T-helper 22 cell (primary cell): ENCODE data around the gene NSUN3.

Experiments used
- DNase-seq: peaks from one replicate; pipeline ENCODE4 v3.0.0-alpha.2; 2020; ENCODE audit warnings: low read depth

Gene NSUN3

GRCh38 chr3:94130690-94131089 lies 67.8 kb downstream of the NSUN3 start:
- no peak for DNase-seq

GRCh38 chr3:94132777-94133176 lies 69.9 kb downstream of the NSUN3 start:
- DNase-seq, result no peak

GRCh38 chr3:94136133-94136532 lies 73.3 kb downstream of the NSUN3 start:
- DNase-seq, result no peak

DNA sequence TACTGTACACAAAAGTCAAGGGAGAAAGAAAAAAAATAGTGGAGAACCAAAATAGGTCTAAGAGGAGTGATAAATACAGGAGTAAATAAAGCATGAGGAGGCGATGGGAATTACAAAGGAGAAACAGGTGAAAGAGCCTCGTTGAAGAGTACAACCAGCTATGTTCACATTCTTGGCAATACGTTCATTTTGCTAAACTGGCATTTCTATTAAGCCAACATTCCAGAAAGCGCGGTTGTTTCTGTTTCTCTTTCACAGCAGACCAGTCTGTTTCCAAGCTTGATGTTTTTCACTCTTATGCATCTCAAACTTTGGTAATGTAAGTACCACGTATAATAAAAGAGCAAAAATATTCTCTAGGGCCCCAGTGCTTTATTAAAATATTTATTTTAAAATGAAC lies 74.5 kb downstream of the NSUN3 start:
- no peak for DNase-seq

DNA sequence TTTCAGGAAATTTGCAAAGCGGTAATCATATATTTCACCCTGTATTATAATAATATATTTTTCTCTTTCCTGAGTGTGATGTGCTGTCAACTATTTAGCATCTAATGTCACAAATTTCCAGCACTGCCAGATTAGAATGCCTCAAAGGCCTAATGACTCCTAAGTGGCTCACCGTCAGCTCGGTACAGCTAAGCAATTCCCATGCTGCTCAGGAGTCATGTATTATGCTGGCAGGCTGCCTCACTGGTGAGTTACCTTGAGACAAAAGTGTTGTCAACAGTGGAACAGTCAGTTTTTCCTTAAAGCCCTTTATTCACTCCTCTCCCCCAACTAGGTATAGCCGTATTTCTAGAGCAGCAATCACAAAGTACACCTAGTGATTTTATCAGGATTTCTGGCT lies 83.6 kb downstream of the NSUN3 start:
- DNase-seq, result no peak

DNA sequence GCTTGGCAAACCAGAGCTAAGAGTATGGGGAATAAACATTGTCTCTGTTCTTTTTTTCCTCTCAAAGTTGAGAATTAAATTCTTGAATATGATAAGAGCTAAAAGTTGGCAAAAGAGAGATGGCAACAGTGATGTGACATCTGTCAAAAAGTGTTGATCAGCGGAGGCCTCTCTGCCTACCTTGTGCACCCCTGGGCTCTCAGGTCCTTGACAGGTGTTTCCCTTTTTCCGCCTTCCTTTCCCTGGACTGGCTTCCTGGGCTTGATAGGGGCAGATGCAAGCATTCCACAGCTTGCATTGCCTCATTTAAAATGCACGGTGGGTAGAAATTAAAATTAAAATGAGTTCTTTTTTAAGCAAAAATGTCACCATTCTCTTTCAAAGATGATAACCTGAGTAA lies 84.2 kb downstream of the NSUN3 start:
- no peak for DNase-seq

DNA sequence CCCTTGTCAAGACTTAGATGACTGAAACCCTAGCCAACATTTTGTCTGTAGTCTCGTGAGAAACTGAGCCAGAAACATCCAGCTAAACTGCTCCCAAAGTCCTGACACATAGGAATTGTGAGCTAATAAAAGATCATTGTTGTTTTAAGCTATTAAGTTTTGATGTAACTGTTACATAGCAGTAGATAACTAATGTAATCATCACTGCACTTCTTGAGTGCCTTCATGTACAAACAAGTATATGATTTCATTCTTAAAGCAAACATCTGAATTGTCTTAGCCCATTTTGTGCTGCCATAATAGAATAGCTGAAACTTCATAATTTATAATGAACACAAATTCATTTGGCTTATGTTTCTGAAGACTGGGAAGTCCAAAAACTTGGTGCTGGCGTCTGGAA lies 87.3 kb downstream of the NSUN3 start:
- DNase-seq, result no peak

GRCh38 chr3:94156626-94157025 lies 93.8 kb downstream of the NSUN3 start:
- no peak for DNase-seq

DNA sequence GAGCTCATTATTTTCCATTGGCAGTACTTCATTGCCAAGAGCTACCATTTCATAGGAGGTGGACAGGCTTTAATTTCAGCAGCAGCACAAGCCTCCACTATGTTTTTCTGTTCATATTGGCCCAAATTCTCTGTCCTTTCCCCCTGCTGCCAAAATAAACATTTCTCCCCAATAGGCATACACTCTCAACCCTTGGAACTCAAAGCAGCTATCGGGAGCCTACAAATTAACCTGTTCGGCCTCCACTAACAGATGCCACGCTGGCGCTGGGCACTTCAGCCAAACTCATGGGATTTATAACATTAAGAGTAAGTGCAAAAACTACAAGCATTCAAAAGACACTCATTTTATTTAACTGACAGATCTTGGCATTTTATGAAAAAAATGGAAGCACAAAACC lies 95.7 kb downstream of the NSUN3 start:
- no peak for DNase-seq

DNA sequence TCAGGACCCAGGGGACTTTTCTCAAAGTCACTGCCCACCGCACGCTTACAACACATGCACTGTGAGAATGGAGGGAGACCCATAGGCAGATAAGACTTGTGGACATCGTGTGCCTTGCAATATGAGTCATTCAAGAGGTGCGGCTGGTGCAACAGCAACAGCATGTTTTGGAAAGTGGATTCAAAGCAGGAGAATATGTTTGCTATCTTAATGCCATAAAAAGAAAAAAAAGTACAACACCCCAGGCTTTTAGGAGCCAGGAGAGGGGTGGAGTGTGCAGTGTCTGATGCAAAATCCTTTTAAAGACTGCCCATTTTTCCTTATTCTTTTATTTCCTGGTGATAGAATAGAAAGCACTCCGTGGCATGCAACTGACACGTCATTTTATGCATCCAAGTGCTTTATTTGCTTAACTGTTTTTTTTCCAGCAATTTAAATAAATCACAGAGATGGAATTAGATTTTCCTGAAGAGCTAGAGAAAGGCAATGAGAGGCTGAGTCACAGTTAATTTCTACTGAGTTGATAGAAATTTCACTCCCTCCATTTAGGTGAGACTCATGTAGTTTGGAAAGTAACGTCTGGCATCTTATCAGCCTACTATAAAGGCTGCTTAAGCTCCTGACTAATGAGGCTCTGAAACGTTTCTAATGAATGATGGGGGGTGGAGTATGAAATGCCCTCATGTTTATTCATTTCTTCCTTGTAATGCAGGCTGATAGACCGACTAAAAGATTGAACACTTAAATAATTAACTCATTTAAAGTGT lies 96.4 kb downstream of the NSUN3 start:
- DNase-seq, result no peak

DNA sequence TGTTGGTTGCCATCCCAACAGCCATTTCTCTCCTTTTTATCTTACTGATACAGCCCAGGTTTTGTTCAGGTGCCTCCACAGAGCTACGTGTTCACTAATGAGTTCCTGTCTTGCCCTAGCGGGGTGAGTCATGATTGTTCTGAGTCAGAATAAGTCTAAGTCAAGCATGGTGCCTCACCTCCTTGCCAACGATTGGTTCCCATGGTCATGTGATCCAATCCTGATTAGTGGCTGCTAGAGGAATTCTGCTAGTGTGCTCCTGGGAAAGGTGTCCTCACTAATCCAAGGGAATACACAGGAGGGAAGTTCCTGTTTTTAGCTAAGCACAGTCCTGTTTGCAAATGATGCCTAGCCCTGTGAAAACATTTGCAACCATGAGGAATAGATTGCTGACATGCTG lies 99.8 kb downstream of the NSUN3 start:
- no peak for DNase-seq

DNA sequence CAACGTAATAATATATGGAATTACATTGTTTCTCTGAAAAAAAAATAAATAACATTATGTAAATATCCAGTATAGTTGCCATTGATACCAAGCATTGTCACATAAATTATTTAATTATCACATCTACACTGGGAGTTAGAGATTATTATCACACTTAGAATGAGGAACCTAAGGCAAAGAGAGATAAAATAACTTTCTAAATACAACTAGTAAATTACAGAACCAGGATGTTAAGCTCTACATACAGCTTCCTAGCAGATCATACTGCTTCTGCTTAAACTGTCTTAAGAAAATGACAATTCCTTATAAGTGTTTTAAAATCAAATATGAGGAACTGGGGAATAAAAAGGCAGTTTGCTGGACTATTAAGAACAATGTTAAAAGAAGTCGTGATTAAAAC lies 104.5 kb downstream of the NSUN3 start:
- DNase-seq, result no peak

DNA sequence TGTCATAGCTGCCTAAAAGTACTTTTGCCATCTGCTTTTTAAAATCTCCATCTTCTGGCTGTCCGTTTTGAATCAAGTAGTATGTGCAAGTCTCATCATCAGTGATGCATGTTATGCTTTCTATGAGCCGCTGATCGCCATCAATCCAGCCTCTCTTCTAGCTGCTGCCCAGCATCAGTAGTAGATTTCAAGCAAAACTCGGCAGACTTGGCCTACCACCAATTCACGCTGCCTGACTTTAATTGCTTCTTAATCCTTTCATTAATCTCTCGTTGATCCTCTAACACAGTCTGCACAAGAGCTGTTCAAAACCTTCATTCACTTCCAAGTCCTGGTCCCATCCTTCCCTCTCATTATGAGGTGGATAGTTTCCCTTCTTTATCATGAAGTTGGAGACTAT lies 104.9 kb downstream of the NSUN3 start:
- DNase-seq, result no peak

DNA sequence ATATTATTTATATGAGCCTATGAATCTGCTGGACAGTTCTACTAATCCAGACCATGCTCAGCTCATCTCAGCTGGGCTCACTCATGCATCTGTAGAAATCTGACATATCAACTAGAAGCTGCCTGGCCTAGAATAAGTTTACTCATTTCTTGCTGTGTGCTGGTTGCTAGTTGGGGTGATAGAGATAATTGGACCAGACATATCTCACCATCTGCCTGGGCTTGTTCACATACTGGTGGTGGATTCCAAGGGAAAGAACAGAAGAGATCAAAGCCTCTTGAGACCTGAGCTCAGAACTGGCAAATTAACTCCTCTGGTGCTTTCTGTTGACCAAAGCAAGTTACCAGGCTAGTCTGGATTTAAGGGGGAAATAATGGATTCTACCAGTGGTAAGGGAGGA lies 109.1 kb downstream of the NSUN3 start:
- no peak for DNase-seq

GRCh38 chr3:94172695-94173310 lies 109.9 kb downstream of the NSUN3 start:
- DNase-seq, result no peak

DNA sequence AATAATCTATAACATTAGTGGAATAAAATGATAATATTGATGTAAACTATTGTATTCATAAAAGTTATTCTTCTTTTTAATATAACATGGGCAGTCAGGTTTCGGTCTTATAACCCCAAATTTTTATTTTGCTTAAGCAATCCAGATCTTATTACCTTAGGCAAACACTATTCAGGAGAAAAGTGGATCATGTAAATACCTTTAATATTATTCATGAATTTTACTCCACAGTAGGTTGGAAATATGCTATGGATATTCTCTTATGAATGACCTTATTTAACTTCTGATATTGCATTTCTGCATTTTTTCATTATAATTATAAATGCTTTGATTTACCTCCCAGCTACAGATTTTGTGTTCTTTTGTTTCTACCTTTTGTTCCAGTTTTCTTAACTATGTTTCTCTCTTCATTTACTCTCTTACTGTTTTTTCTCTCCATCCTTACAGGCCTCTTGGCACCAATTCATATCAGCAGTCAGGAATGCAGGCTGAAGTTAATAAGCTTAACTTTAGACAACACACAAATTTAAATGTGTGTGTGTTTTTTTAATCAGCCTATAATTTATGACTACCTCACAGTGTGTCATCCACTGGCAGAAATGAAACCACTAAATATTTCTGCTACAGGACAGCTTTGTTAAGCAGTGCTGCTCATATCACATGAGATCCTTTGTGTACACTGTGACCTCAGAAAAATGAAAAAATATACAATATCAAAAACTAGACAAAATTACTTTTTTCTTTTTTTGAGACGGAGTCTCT lies 111.0 kb downstream of the NSUN3 start:
- no peak for DNase-seq

DNA sequence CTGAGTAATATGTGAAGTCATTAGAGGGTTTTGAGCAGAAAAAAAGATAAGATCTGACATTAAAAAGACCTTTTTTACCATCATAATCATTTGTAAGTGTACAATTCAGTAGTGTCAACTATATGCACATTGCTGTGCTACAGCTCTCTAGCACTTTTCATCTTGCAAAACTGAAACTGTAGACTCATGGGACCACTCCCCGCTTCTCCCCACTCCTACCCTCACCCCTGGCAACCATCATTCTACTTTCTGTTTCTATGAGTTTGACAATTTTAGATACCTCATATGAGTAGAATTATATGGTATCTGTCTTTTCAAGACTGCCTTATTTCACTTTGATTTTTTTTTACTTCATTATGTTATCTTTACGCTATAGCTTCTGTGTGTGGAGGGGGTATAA lies 112.8 kb downstream of the NSUN3 start:
- DNase-seq, result no peak

GRCh38 chr3:94176988-94177745 lies 114.3 kb downstream of the NSUN3 start:
- DNase-seq, result no peak
